HG03135 (cell line): ENCODE measurements around the gene EEF2K.
"Not testable (repeated sequence)": the region's sequence is repeated elsewhere in the genome, so short reads cannot be mapped to it uniquely, and the experiment has no call there.

Source experiments
- ATAC-seq: cut with Tn5 transposase; IDR thresholded peaks from one replicate; pipeline ENCODE4 v1.9.1; 2021; ENCODE audit warnings: mild to moderate bottlenecking, moderate library complexity; ENCODE audit not compliant: unreplicated experiment

EEF2K gene

GRCh38 chr16:22291860-22292318 lies 85.8 kb downstream of the EEF2K start:
- no peak for ATAC-seq

GRCh38 chr16:22292320-22292719 lies 86.2 kb downstream of the EEF2K start:
- no peak for ATAC-seq

- no peak for ATAC-seq
Observed at GRCh38 chr16:22293137-22294106, 87.3 kb downstream of the EEF2K start.

- ATAC-seq: no peak
Observed at GRCh38 chr16:22296225-22297113, 90.4 kb downstream of the EEF2K start.

- ATAC-seq: peak; percentile 78
Observed at GRCh38 chr16:22297114-22297870, 91.2 kb downstream of the EEF2K start, which contains the start of gene POLR3E. Gene POLR3E (plus strand): TSS chr16:22297409. CDS start chr16:22302969, 5,560 bp downstream.

GRCh38 chr16:22297871-22298733 lies 92.0 kb downstream of the EEF2K start:
- ATAC-seq: peak; percentile 27

- ATAC-seq: no peak
Observed at GRCh38 chr16:22299036-22299435, 93.0 kb downstream of the EEF2K start.

- no peak for ATAC-seq
Observed at GRCh38 chr16:22300427-22301071, 94.5 kb downstream of the EEF2K start.

GRCh38 chr16:22301423-22301822 lies 95.3 kb downstream of the EEF2K start:
- not testable (repeated sequence) for ATAC-seq

GRCh38 chr16:22302776-22303363 lies 96.8 kb downstream of the EEF2K start:
- ATAC-seq: no peak

- ATAC-seq: no peak
Observed at GRCh38 chr16:22304411-22304810, 98.3 kb downstream of the EEF2K start.

GRCh38 chr16:22306788-22307187 lies 100.7 kb downstream of the EEF2K start:
- no peak for ATAC-seq

GRCh38 chr16:22307838-22308237 lies 101.8 kb downstream of the EEF2K start:
- ATAC-seq: no peak

- no peak for ATAC-seq
Observed at GRCh38 chr16:22308824-22309520, 102.9 kb downstream of the EEF2K start.

- no peak for ATAC-seq
Observed at GRCh38 chr16:22311520-22311919, 105.4 kb downstream of the EEF2K start.

GRCh38 chr16:22312897-22313781 lies 107.1 kb downstream of the EEF2K start:
- ATAC-seq: no peak

- no peak for ATAC-seq
Observed at GRCh38 chr16:22313876-22314470, 107.9 kb downstream of the EEF2K start.
